H1 (cell line): ENCODE measurements around the gene SLX9. TPM values are rescaled to one million over a fixed set of nuclear protein-coding genes. Genes with fewer than 3 reads are reported as not detected.

Experiments
- CTCF ChIA-PET: fragments of 300-600 bp; sonication (Branson Sonifier 250); formaldehyde crosslinking; loops from one replicate; lab custom pipeline; 2021; ENCODE audit not compliant: partially characterized antibody; lab: Charles Lee
- POLR2A ChIA-PET: fragments of 300-600 bp; sonication (Branson Sonifier 250); formaldehyde crosslinking; loops from one replicate; lab custom pipeline; 2021; ENCODE audit warnings: inconsistent platforms; ENCODE audit not compliant: partially characterized antibody; lab: Charles Lee
- DNase-seq, 2 experiments: peaks; one replicate each; pipeline versions ENCODE4 v3.0.0 to v3.0.0-alpha.2; 2010 to 2022; ENCODE audit warnings: low spot score in 2 of 2, low read depth in 1 of 2, mixed read lengths in 1 of 2
- FAIRE-seq: peaks from 2 replicates; lab custom pipeline; 2011; peaks lifted over from hg19 to GRCh38; lab: Jason Lieb, UNC
- H2AFZ ChIP-seq: 2 replicates; pipeline ENCODE4 v1.8.1; 2012; ENCODE audit warnings: low read length, inconsistent platforms
- H2AK5ac ChIP-seq: 2 replicates; pipeline ENCODE4 v1.6.1; 2013; ENCODE audit warnings: low read depth, low read length
- H2BK120ac ChIP-seq: replicated peaks from 2 replicates; pipeline ENCODE3; 2013; ENCODE audit warnings: low read depth, low read length, inconsistent platforms
- H2BK12ac ChIP-seq: 2 replicates; pipeline ENCODE4 v1.6.1; 2013; ENCODE audit warnings: low read depth, low read length
- H2BK15ac ChIP-seq: 2 replicates; pipeline ENCODE4 v1.6.1; 2013; ENCODE audit warnings: low read length
- H2BK20ac ChIP-seq: 2 replicates; pipeline ENCODE4 v1.6.1; 2013; ENCODE audit warnings: low read length
- H2BK5ac ChIP-seq: 2 replicates; pipeline ENCODE4 v1.6.1; 2013; ENCODE audit warnings: low read depth, low read length
- H3K14ac ChIP-seq: 2 replicates; pipeline ENCODE4 v1.6.1; 2013; ENCODE audit warnings: inconsistent platforms; ENCODE audit not compliant: insufficient read length
- H3K18ac ChIP-seq: 2 replicates; pipeline ENCODE4 v1.6.1; 2013; ENCODE audit warnings: low read length; ENCODE audit errors: extremely low read depth
- H3K23ac ChIP-seq: 2 replicates; pipeline ENCODE4 v1.6.1; 2013; ENCODE audit warnings: inconsistent platforms; ENCODE audit not compliant: insufficient read length
- H3K23me2 ChIP-seq: 2 replicates; pipeline ENCODE4 v1.6.1; 2013; ENCODE audit warnings: low read depth, low read length
- H3K27ac ChIP-seq: 2 replicates; pipeline ENCODE4 v1.6.1; 2011; ENCODE audit warnings: low read depth, low read length, inconsistent platforms
- H3K27me3 ChIP-seq, 4 experiments: replicated peaks in 1 of 4; 1 replicate in 1 of 4; 2 replicates in 3 of 4; pipeline versions ENCODE4 v1.6.1 to v1.8.1; 2011 to 2013; ENCODE audit warnings: low read length in 3 of 4, mild to moderate bottlenecking in 3 of 4, inconsistent platforms in 2 of 4, mixed read lengths in 2 of 4, moderate library complexity in 1 of 4; ENCODE audit not compliant: control insufficient read depth in 3 of 4, insufficient read depth in 3 of 4; ENCODE audit errors: extremely low read depth in 1 of 4
- H3K36me3 ChIP-seq, 4 experiments: 2 replicates each; pipeline versions ENCODE4 v1.6.1 to v1.8.1; 2011 to 2013; ENCODE audit warnings: mild to moderate bottlenecking in 4 of 4, low read length in 3 of 4, moderate library complexity in 2 of 4, control low read depth in 1 of 4, inconsistent platforms in 1 of 4; ENCODE audit not compliant: insufficient read depth in 4 of 4, control insufficient read depth in 2 of 4
- H3K4ac ChIP-seq: replicated peaks from 2 replicates; pipeline ENCODE3; 2013; ENCODE audit warnings: low read length, low read depth, mixed read lengths, inconsistent platforms; ENCODE audit not compliant: insufficient read length
- H3K4me1 ChIP-seq, 4 experiments: replicated peaks in 1 of 4; 1 replicate in 1 of 4; 2 replicates in 3 of 4; pipeline versions ENCODE4 v1.6.1 to v1.8.1; 2011 to 2013; ENCODE audit warnings: low read length in 3 of 4, inconsistent platforms in 2 of 4, mixed read lengths in 1 of 4; ENCODE audit not compliant: insufficient read depth in 4 of 4, control insufficient read depth in 3 of 4
- H3K4me2 ChIP-seq, 2 experiments: 2 replicates each; pipeline versions ENCODE4 v1.6.1 to v1.8.1; 2011 to 2013; ENCODE audit warnings: low read depth in 2 of 2, low read length in 2 of 2, control low read depth in 1 of 2, inconsistent platforms in 1 of 2, mild to moderate bottlenecking in 1 of 2; ENCODE audit not compliant: insufficient read depth in 1 of 2
- H3K4me3 ChIP-seq, 4 experiments: fragments of 200-600, 300-600 bp in 1 of 4; sonication (generic), shearing (Covaris generic), sonication (Bioruptor Twin) in 1 of 4; 2 replicates each; pipeline versions ENCODE4 v1.5.1 to v1.8.1; 2011 to 2016; ENCODE audit warnings: low read length in 4 of 4, low read depth in 3 of 4, control low read depth in 2 of 4, inconsistent platforms in 2 of 4, mild to moderate bottlenecking in 2 of 4, mixed read lengths in 1 of 4, moderate library complexity in 1 of 4; ENCODE audit not compliant: insufficient read depth in 2 of 4; ENCODE audit errors: extremely low read depth in 1 of 4
- H3K56ac ChIP-seq: replicated peaks from 2 replicates; pipeline ENCODE3; 2013; ENCODE audit warnings: low read depth, mild to moderate bottlenecking, mixed read lengths, low read length, inconsistent platforms; ENCODE audit not compliant: insufficient read length
- H3K79me1 ChIP-seq: 2 replicates; pipeline ENCODE4 v1.6.1; 2013; ENCODE audit warnings: low read depth, low read length, control low read depth
- H3K79me2 ChIP-seq, 2 experiments: 2 replicates each; pipeline versions ENCODE4 v1.6.1 to v1.8.1; 2012 to 2013; ENCODE audit warnings: low read length in 2 of 2, mild to moderate bottlenecking in 2 of 2, inconsistent platforms in 1 of 2; ENCODE audit not compliant: insufficient read depth in 2 of 2, control insufficient read depth in 1 of 2
- H3K9ac ChIP-seq, 4 experiments: replicated peaks in 1 of 4; 1 replicate in 1 of 4; 2 replicates in 3 of 4; pipeline versions ENCODE4 v1.6.1 to v1.8.1; 2011 to 2013; ENCODE audit warnings: low read depth in 3 of 4, low read length in 3 of 4, control low read depth in 2 of 4, mild to moderate bottlenecking in 2 of 4, moderate library complexity in 2 of 4, inconsistent platforms in 1 of 4; ENCODE audit errors: extremely low read depth in 1 of 4
- H3K9me3 ChIP-seq, 2 experiments: 2 replicates each; pipeline versions ENCODE4 v1.6.1 to v1.8.1; 2012 to 2013; ENCODE audit warnings: mild to moderate bottlenecking in 2 of 2, moderate library complexity in 2 of 2, control low read depth in 1 of 2, inconsistent platforms in 1 of 2, low read depth in 1 of 2, low read length in 1 of 2, mixed read lengths in 1 of 2; ENCODE audit not compliant: insufficient read depth in 2 of 2
- H4K20me1 ChIP-seq, 2 experiments: replicated peaks in 1 of 2; 2 replicates each; pipeline versions ENCODE3 to v1.8.1; 2011 to 2013; ENCODE audit warnings: inconsistent platforms in 2 of 2, low read length in 2 of 2, mild to moderate bottlenecking in 1 of 2; ENCODE audit not compliant: insufficient read depth in 2 of 2, control insufficient read depth in 1 of 2
- H4K5ac ChIP-seq: 2 replicates; pipeline ENCODE4 v1.6.1; 2013; ENCODE audit warnings: low read length, low read depth, mixed read lengths, inconsistent platforms; ENCODE audit not compliant: insufficient read length
- H4K8ac ChIP-seq: 2 replicates; pipeline ENCODE4 v1.8.0; 2013; ENCODE audit warnings: mild to moderate bottlenecking, moderate library complexity, low read length, inconsistent platforms; ENCODE audit not compliant: insufficient read depth; ENCODE audit errors: extremely low read depth
- H4K91ac ChIP-seq: replicated peaks from 2 replicates; pipeline ENCODE3; 2013; ENCODE audit warnings: low read length, mixed read lengths, inconsistent platforms; ENCODE audit not compliant: insufficient read length
- BACH1 ChIP-seq: IDR thresholded peaks from 2 replicates; pipeline ENCODE4 v1.6.1; 2012; ENCODE audit warnings: low read length, improper control_type of control experiment
- CHD2 ChIP-seq: IDR thresholded peaks from 2 replicates; pipeline ENCODE4 v1.6.1; 2012; ENCODE audit warnings: low read length, improper control_type of control experiment
- MAFK ChIP-seq: IDR thresholded peaks from 2 replicates; pipeline ENCODE4 v1.6.1; 2012; ENCODE audit warnings: low read depth, mild to moderate bottlenecking, improper control_type of control experiment, low read length
- SRF ChIP-seq: IDR thresholded peaks from 2 replicates; pipeline ENCODE4 v1.6.1; 2011; ENCODE audit warnings: mild to moderate bottlenecking, low read depth, low read length, moderate library complexity
- WGBS, 2 experiments: shearing (Covaris generic) in 1 of 2; methylation state at CpG; one replicate each; pipeline versions ENCODE4 v1.1.6 to v1.1.7; 2013 to 2015; ENCODE audit warnings: low lambda C conversion rate in 2 of 2, mixed read lengths in 2 of 2, inconsistent platforms in 1 of 2, low coverage in 1 of 2, missing lambda C conversion rate in 1 of 2; ENCODE audit not compliant: insufficient replicate concordance in 2 of 2, insufficient coverage in 1 of 2, insufficient read length in 1 of 2; ENCODE audit errors: extremely low coverage in 1 of 2, missing lambda C conversion rate in 1 of 2; 5-methylcytosine and 5-hydroxymethylcytosine counted together
- polyA plus RNA-seq, 7 experiments: library from polyadenylated mRNA; depleted of rRNA in 3 of 7; stranded (reverse) in 5 of 7; unstranded in 2 of 7; fragments of >200 nt in 5 of 7; fragments of 200-250 nt in 2 of 7; gene quantifications; 1 replicate in 5 of 7; 2 replicates in 1 of 7; 4 replicates in 1 of 7; pipeline versions ENCODE4 v1.2.1 to v1.2.3, GENCODE V29; 2011 to 2013; ENCODE audit warnings: missing spikeins in 2 of 7, mixed read lengths in 2 of 7
- total RNA-seq: library from RNA; stranded (reverse); fragmentation: NEBNext Ultra II Directional; extraction: Animal tissue kit (Norgen Biotek cat#: 25700); gene quantifications from 2 replicates; pipeline ENCODE4 v1.2.1, GENCODE V29; 2021

Gene SLX9
- total and polyA plus RNA-seq, 2 of the 8 experiments (the other 6 are each of a cell fraction or from before 2014, with no cell fraction given): 17.7 to 57.3 TPM

DNA sequence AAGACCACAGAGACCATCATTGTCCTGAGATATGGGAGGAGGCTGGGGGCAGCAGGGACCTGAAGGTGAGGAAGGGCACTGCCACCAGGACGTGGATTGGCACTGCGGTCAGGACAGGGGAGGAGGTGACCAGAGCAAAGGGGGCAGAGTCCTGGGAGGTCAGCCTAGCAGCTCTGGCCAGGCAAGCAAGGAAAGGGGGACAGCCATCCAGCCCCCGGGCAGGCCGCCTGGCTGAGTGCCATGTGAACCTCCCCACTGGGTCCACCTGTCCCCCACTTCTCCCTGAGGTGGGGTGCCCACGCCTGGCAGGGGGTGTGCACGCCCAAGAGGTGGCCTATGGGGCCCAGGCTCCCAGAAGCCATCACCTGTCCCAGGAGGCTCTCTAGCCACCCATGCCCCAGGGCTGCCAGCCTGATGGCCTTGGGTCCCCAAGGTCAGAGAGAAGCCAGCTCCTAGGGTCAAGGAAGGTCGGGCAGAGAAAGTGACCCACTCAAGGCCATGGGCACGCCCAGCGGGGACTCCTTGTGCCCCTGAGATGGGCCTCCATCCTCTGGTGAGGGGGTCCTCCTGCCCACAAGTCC, 48.8 kb upstream of the SLX9 start:
- DNase-seq (no peak), FAIRE-seq (no peak)
- Histone ChIP-seq H4K20me1 (peaks cover 0 to 4% of the 10 kb centered on the region in 2 experiments), H3K27me3 (no peaks in the 10 kb centered on the region; a peak in 1 of 7 replicates), H3K4me2 (no peak overlapping the region), H3K27ac (no peak overlapping the region), H3K36me3 (no peaks in the 10 kb centered on the region), H3K23ac (no peak overlapping the region), H3K18ac (no peak overlapping the region), H3K4me1 (no peaks in the 10 kb centered on the region), H4K91ac (no peak overlapping the region), H3K4me3 (no peak overlapping the region), H4K5ac (no peak overlapping the region), H3K4ac (no peak overlapping the region), H3K79me1 (no peaks in the 10 kb centered on the region), H3K14ac (no peak overlapping the region), H2BK5ac (no peak overlapping the region), H3K79me2 (no peaks in the 10 kb centered on the region), H3K23me2 (no peaks in the 10 kb centered on the region), H2AFZ (no peak overlapping the region), H3K56ac (no peak overlapping the region), H2BK12ac (no peak overlapping the region; the same call in 1 of the 2 replicates), H2BK120ac (no peak overlapping the region), H2AK5ac (no peak overlapping the region), H2BK20ac (no peak overlapping the region), H2BK15ac (no peak overlapping the region), H3K9ac (no peak overlapping the region), H4K8ac (peak overlapping the region; percentile 25; the same call in 1 of the 2 replicates), H3K9me3 (no peaks in the 10 kb centered on the region)
- 97% methylated on average over 9 of the region's 9 CpGs; no CpG with 5 or more reads in 1 of the 2 experiments for WGBS, 2 experiments
- POLR2A ChIA-PET: no interaction called here
- CTCF ChIA-PET: interaction anchor here (0.7 to 4.8 kb wide), 4 partner anchors 16 to 352 kb away, joined by 3 to 28 read pairs (median 14); no protein-coding TSS in a partner anchor
- no peak for TF ChIP-seq MAFK
- TF ChIP-seq SRF: no peak
- no peak for TF ChIP-seq CHD2
- no peak for TF ChIP-seq BACH1
